ENCODE measurements around the gene UBE2G1.

The UBE2G1 gene

GRCh38 chr17:4241535-4241934 is 124.9 kb downstream of the UBE2G1 start:
- no peak for DNase-seq

GRCh38 chr17:4236456-4236855 is 130.0 kb downstream of the UBE2G1 start:
- no peak for DNase-seq

- DNase-seq, result no peak
Observed at GRCh38 chr17:4235372-4236279, 130.8 kb downstream of the UBE2G1 start.

GRCh38 chr17:4234401-4234800 is 132.1 kb downstream of the UBE2G1 start:
- DNase-seq, result no peak

- no peak for DNase-seq
Observed at GRCh38 chr17:4233668-4234258, 132.7 kb downstream of the UBE2G1 start.

GRCh38 chr17:4232168-4232813 is 134.2 kb downstream of the UBE2G1 start:
- DNase-seq, result no peak

GRCh38 chr17:4229627-4230541 is 136.6 kb downstream of the UBE2G1 start:
- no peak for DNase-seq

- DNase-seq, result no peak
Observed at GRCh38 chr17:4221899-4222659, 144.4 kb downstream of the UBE2G1 start.

GRCh38 chr17:4221163-4221562 is 145.3 kb downstream of the UBE2G1 start:
- DNase-seq, result no peak

GRCh38 chr17:4220655-4221054 is 145.8 kb downstream of the UBE2G1 start:
- DNase-seq, result no peak

All from NCI-H510A treated with DMSO at 0.1 percent for 48 hours (cell line).